ENCODE measurements around the gene LGR6.

- TF ChIP-seq CTCF (IDR thresholded peaks at IDR 0.05) = no peak
- no peak for TF ChIP-seq POLR2A (IDR thresholded peaks at IDR 0.05)
These were observed 51.3 kb downstream of the LGR6 start for GRCh38 chr1:202244841-202245261.
